ENCODE results near the gene ARHGEF25. TPM values are rescaled to one million over a fixed set of nuclear protein-coding genes. Genes with fewer than 3 reads are reported as not detected.

ARHGEF25 gene
- total RNA-seq, result 100 to 1,000 TPM; 116 to 140 (median 128) TPM

- ATAC-seq, result peak; percentile 90
- Histone ChIP-seq H3K27me3 (peaks cover 10% of the 10 kb centered on the region), H3K27ac (peak within 1 kb of the TSS; percentile 91 to 99 (median 97)), H3K9me3 (no peaks in the 10 kb centered on the region), H3K4me3 (peak within 1 kb of the TSS; percentile 89 to 95), H3K36me3 (peaks cover 0 to 57% of the 10 kb centered on the region in 2 donors), H3K4me1 (peaks cover 0 to 95% (median 27%) of the 10 kb centered on the region in 3 donors)
- peak; percentile 69 for TF ChIP-seq POLR2AphosphoS5 (IDR thresholded peaks at IDR 0.05)
- no peak for TF ChIP-seq EP300 (IDR thresholded peaks at IDR 0.05)
- TF ChIP-seq, protein P1, sequence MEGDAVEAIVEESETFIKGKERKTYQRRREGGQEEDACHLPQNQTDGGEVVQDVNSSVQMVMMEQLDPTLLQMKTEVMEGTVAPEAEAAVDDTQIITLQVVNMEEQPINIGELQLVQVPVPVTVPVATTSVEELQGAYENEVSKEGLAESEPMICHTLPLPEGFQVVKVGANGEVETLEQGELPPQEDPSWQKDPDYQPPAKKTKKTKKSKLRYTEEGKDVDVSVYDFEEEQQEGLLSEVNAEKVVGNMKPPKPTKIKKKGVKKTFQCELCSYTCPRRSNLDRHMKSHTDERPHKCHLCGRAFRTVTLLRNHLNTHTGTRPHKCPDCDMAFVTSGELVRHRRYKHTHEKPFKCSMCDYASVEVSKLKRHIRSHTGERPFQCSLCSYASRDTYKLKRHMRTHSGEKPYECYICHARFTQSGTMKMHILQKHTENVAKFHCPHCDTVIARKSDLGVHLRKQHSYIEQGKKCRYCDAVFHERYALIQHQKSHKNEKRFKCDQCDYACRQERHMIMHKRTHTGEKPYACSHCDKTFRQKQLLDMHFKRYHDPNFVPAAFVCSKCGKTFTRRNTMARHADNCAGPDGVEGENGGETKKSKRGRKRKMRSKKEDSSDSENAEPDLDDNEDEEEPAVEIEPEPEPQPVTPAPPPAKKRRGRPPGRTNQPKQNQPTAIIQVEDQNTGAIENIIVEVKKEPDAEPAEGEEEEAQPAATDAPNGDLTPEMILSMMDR (IDR thresholded peaks at IDR 0.05), result no peak
- peak; percentile 65 to 67 for TF ChIP-seq POLR2A (IDR thresholded peaks at IDR 0.05)
- 10% methylated on average over 5 of the region's 55 CpGs; no CpG with 5 or more reads in 1 of the 2 donors for WGBS, 2 donors (ENCODE audit: low coverage in 1 of 2)
Observed at GRCh38 chr12:57611108-57611826, at the start of gene ARHGEF25. TSS of gene ARHGEF25 (plus strand) at chr12:57611435. CDS start at chr12:57611895, 460 bp downstream.

GRCh38 chr12:57563358-57563757, 47.9 kb upstream of the ARHGEF25 start:
- H3K4me3 ChIP-seq, result no peak overlapping the region
- no peak for ATAC-seq
- peaks cover 0 to 1% of the 10 kb centered on the region in 2 donors for H3K36me3 ChIP-seq
- H3K27ac ChIP-seq, result no peak overlapping the region
- H3K9me3 ChIP-seq, result no peaks in the 10 kb centered on the region
- no peaks in the 10 kb centered on the region for H3K4me1 ChIP-seq
- peaks cover 17% of the 10 kb centered on the region for H3K27me3 ChIP-seq
- WGBS, 2 donors (ENCODE audit: low coverage in 1 of 2), result 58 to 75% methylated on average over 4 of the region's 4 CpGs
- TF ChIP-seq, protein P1 (IDR thresholded peaks at IDR 0.05), result no peak
- TF ChIP-seq POLR2AphosphoS5 (IDR thresholded peaks at IDR 0.05), result no peak
- TF ChIP-seq EP300 (IDR thresholded peaks at IDR 0.05), result no peak
- no peak for TF ChIP-seq POLR2A (IDR thresholded peaks at IDR 0.05)

GRCh38 chr12:57564178-57564740, 47.0 kb upstream of the ARHGEF25 start:
- peaks cover 18% of the 10 kb centered on the region for H3K27me3 ChIP-seq
- no peak for ATAC-seq
- no peaks in the 10 kb centered on the region for H3K4me1 ChIP-seq
- H3K4me3 ChIP-seq, result no peak overlapping the region
- TF ChIP-seq, protein P1 (IDR thresholded peaks at IDR 0.05), result no peak
- TF ChIP-seq EP300 (IDR thresholded peaks at IDR 0.05) (no peak), POLR2A (IDR thresholded peaks at IDR 0.05) (no peak), POLR2AphosphoS5 (IDR thresholded peaks at IDR 0.05) (no peak)
- no peak overlapping the region for H3K27ac ChIP-seq
- H3K9me3 ChIP-seq, result no peaks in the 10 kb centered on the region
- H3K36me3 ChIP-seq, result peaks cover 0 to 10% of the 10 kb centered on the region in 2 donors
- WGBS, 2 donors (ENCODE audit: low coverage in 1 of 2), result 70 to 81% methylated on average over 6 to 7 of the region's 7 CpGs

GRCh38 chr12:57568838-57569237, 42.4 kb upstream of the ARHGEF25 start:
- Histone ChIP-seq H3K27me3 (peaks cover 18% of the 10 kb centered on the region), H3K4me3 (no peak overlapping the region), H3K9me3 (no peaks in the 10 kb centered on the region), H3K36me3 (peaks cover 0 to 42% of the 10 kb centered on the region in 2 donors), H3K4me1 (no peaks in the 10 kb centered on the region), H3K27ac (no peak overlapping the region)
- no peak for ATAC-seq
- no peak for TF ChIP-seq POLR2AphosphoS5 (IDR thresholded peaks at IDR 0.05)
- no peak for TF ChIP-seq POLR2A (IDR thresholded peaks at IDR 0.05)
- TF ChIP-seq EP300 (IDR thresholded peaks at IDR 0.05), result no peak
- TF ChIP-seq, protein P1 (IDR thresholded peaks at IDR 0.05), result no peak
- WGBS, 2 donors (ENCODE audit: low coverage in 1 of 2), result 80 to 94% methylated on average over 1 to 2 of the region's 6 CpGs
